ENCODE results near the gene TNFAIP8L2.

TNFAIP8L2 gene

DNA sequence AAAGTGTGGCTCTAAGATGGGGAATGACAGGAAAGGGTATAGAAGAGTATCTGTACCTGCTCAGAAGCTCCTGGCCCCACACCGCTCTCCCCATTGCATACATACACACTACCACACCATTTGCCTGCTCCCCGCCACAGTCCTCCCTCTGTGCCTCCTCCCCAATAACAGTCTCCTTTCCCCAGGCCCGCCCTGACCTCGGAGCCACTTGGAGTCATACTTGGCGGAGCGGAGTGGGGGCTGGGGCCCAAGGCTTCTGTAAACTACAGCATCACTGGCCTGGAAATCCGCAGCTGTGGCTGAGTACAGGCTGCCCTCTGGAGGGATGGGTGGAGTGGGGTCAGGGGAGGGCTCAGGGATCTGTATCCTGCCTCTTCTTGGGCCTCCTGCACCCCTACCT, 18.7 kb upstream of the TNFAIP8L2 start:
- TF ChIP-seq TCF12 (IDR thresholded peaks at IDR 0.05; ENCODE audit: low read depth), result no peak
- TF ChIP-seq ZBTB7A (IDR thresholded peaks at IDR 0.05; ENCODE audit: low read depth), result no peak
- TF ChIP-seq TEAD4 (IDR thresholded peaks at IDR 0.05), result no peak
- TF ChIP-seq TAF1 (IDR thresholded peaks at IDR 0.05; ENCODE audit: low read depth), result no peak
- TF ChIP-seq, protein P1, sequence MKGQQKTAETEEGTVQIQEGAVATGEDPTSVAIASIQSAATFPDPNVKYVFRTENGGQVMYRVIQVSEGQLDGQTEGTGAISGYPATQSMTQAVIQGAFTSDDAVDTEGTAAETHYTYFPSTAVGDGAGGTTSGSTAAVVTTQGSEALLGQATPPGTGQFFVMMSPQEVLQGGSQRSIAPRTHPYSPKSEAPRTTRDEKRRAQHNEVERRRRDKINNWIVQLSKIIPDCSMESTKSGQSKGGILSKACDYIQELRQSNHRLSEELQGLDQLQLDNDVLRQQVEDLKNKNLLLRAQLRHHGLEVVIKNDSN (IDR thresholded peaks at IDR 0.05), result no peak

DNA sequence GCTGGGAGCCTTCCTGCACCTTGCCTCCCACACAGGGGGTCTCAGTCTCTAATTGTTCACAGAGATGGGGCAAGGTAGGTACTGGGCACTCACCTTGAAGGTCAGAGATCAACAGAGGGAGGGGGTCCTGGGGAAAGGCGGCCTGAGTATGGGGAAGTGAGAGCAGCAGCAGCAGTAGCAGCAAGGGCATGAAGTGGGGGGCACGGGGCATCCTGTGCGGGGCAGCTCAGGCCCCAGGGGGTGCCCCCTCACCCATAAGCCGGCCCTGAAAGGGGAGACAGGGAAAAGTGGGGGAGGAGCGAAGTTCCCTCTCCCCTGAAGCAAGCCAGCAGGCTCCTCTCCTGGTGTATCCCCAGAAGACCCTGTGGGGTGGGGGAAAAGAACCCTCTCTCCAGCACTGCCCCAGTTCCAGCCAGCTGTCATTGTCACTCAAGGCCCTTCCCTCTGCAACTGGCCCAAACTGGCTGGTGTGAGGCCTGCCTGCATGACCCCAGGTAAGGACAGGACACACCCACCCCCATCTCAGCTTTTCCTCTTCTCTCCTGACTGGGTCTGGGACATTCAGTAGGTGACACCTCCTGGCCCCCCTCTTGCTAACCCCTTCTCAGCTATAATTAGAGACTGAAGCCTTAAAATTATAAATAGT, 13.9 kb upstream of the TNFAIP8L2 start:
- TF ChIP-seq, protein P1 (IDR thresholded peaks at IDR 0.05), result no peak
- TF ChIP-seq FOXM1 (IDR thresholded peaks at IDR 0.05; ENCODE audit: borderline replicate concordance, low read depth), result no peak
- no peak for TF ChIP-seq YY1 (IDR thresholded peaks at IDR 0.05; ENCODE audit: low read depth)
- TF ChIP-seq EGR1 (IDR thresholded peaks at IDR 0.05), result no peak
- no peak for TF ChIP-seq TEAD4 (IDR thresholded peaks at IDR 0.05)
- TF ChIP-seq CEBPB (IDR thresholded peaks at IDR 0.05), result no peak
- TF ChIP-seq RAD21 (IDR thresholded peaks at IDR 0.05; ENCODE audit: low read depth), result no peak
- no peak for TF ChIP-seq TCF12 (IDR thresholded peaks at IDR 0.05; ENCODE audit: low read depth)
- TF ChIP-seq, protein P2, sequence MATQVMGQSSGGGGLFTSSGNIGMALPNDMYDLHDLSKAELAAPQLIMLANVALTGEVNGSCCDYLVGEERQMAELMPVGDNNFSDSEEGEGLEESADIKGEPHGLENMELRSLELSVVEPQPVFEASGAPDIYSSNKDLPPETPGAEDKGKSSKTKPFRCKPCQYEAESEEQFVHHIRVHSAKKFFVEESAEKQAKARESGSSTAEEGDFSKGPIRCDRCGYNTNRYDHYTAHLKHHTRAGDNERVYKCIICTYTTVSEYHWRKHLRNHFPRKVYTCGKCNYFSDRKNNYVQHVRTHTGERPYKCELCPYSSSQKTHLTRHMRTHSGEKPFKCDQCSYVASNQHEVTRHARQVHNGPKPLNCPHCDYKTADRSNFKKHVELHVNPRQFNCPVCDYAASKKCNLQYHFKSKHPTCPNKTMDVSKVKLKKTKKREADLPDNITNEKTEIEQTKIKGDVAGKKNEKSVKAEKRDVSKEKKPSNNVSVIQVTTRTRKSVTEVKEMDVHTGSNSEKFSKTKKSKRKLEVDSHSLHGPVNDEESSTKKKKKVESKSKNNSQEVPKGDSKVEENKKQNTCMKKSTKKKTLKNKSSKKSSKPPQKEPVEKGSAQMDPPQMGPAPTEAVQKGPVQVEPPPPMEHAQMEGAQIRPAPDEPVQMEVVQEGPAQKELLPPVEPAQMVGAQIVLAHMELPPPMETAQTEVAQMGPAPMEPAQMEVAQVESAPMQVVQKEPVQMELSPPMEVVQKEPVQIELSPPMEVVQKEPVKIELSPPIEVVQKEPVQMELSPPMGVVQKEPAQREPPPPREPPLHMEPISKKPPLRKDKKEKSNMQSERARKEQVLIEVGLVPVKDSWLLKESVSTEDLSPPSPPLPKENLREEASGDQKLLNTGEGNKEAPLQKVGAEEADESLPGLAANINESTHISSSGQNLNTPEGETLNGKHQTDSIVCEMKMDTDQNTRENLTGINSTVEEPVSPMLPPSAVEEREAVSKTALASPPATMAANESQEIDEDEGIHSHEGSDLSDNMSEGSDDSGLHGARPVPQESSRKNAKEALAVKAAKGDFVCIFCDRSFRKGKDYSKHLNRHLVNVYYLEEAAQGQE (IDR thresholded peaks at IDR 0.05; ENCODE audit: low read depth), result no peak
- TF ChIP-seq, protein P3, sequence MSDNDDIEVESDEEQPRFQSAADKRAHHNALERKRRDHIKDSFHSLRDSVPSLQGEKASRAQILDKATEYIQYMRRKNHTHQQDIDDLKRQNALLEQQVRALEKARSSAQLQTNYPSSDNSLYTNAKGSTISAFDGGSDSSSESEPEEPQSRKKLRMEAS (IDR thresholded peaks at IDR 0.05), result no peak
- no peak for TF ChIP-seq EP300 (IDR thresholded peaks at IDR 0.05; ENCODE audit: borderline replicate concordance)
- no peak for TF ChIP-seq TAF1 (IDR thresholded peaks at IDR 0.05; ENCODE audit: low read depth)
- no peak for TF ChIP-seq ZBTB7A (IDR thresholded peaks at IDR 0.05; ENCODE audit: low read depth)

DNA sequence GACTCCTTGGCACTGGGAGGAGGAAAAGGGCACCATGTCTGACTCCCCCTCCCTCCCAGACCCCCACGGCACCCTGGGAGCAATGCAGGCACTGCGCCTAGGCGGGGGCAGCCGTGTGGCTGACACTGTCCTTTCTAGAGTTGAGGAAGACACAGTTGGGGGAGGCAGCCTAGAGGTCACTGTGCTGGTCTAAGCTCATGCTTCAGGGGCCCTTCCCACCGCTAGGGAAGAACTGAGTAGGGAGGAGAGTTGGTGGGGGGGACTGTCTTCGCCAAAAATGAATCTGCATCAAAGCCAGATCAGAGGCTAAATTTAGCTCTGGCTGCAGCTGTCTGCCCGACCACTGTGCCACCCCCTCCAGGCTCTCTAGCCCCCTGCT, 13.4 kb upstream of the TNFAIP8L2 start:
- no peak for TF ChIP-seq EGR1 (IDR thresholded peaks at IDR 0.05)
- no peak for TF ChIP-seq TCF12 (IDR thresholded peaks at IDR 0.05; ENCODE audit: low read depth)
- TF ChIP-seq, protein P3 (IDR thresholded peaks at IDR 0.05), result no peak

DNA sequence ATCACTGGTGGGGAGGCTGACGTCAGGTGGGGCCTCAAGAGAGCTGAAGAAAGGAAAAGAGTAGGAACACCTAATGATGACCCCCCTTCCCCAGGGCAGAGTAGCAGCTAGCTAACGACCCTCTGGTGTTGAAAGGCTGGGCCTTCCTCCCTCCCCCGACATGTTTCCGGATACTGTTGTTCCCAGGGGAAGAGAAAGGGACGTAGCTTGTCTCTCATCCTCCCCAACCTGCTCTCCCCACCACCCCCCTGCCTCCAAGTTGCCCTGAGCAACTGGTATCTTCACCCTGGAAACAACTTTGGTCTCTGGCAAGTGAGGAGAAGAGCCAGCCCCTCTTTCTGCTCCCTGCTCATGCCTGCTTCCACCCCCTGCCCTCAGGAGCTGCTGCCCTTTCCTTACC, 12.5 kb upstream of the TNFAIP8L2 start:
- TF ChIP-seq NFIC (IDR thresholded peaks at IDR 0.05), result no peak
- no peak for TF ChIP-seq FOXM1 (IDR thresholded peaks at IDR 0.05; ENCODE audit: borderline replicate concordance, low read depth)
- TF ChIP-seq ZBTB7A (IDR thresholded peaks at IDR 0.05; ENCODE audit: low read depth), result no peak
- TF ChIP-seq RAD21 (IDR thresholded peaks at IDR 0.05; ENCODE audit: low read depth), result no peak
- TF ChIP-seq CREB1 (IDR thresholded peaks at IDR 0.05; ENCODE audit: low read depth), result no peak
- no peak for TF ChIP-seq EP300 (IDR thresholded peaks at IDR 0.05; ENCODE audit: borderline replicate concordance)
- TF ChIP-seq TAF1 (IDR thresholded peaks at IDR 0.05; ENCODE audit: low read depth), result no peak
- no peak for TF ChIP-seq EGR1 (IDR thresholded peaks at IDR 0.05)
- TF ChIP-seq, protein P1 (IDR thresholded peaks at IDR 0.05), result no peak
- TF ChIP-seq TEAD4 (IDR thresholded peaks at IDR 0.05), result no peak
- TF ChIP-seq, protein P3 (IDR thresholded peaks at IDR 0.05), result no peak
- no peak for TF ChIP-seq CEBPB (IDR thresholded peaks at IDR 0.05)
- no peak for TF ChIP-seq TCF12 (IDR thresholded peaks at IDR 0.05; ENCODE audit: low read depth)
- no peak for TF ChIP-seq YY1 (IDR thresholded peaks at IDR 0.05; ENCODE audit: low read depth)
- TF ChIP-seq, protein P2 (IDR thresholded peaks at IDR 0.05; ENCODE audit: low read depth), result no peak

DNA sequence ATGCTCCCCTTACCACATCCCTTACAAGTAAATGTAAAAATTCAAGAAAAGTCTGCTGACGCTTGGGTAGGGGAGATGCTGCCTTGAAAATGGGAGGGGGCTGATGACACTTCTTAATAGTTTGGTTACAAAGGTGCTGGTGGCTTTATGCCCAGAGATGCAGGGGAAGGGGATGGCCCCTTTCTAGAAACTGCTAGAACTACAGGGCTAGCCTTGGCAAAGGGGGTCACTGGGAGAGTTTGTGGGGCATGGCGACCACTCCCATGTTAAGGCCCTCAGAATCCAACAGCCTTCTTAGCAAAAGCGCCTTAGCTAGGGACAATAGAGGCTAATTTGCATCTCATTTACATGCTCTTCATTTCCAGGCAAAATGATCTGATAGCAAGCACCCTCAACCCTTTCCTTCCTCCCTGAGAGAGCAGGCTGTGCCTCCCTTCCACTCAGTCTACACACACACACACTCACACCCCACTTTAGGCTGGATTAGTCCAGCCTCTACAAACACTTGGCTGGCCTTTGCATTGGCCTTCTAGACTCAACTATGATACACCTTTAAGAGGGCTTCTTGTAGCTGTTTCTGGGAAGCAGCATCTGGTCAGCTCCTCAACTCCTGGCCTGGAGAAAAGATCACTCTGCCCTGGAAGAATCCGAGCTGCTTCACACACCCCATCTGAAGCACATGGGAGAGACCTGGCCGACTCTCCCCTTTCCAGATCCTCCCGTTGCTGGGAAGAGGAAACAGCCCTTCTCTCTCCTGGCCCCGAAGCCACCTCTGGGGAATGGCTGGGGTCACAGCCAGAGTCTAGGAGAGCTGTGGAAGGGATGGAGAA, 11.8 kb upstream of the TNFAIP8L2 start:
- no peak for TF ChIP-seq CEBPB (IDR thresholded peaks at IDR 0.05)
